NOMO-1 (cell line): Measurements from ENCODE around the gene ERICH3.
A peak's percentile ranks its signal among the peaks of the same experiment; 100 is the strongest.

Experiments
- DNase-seq, 2 experiments: peaks; one replicate each; lab custom pipeline; 2025; ENCODE audit not compliant: unreplicated experiment in 2 of 2; lab: John Stamatoyannopoulos, UW

Gene ERICH3

GRCh38 chr1:74593887-74594866 is 79.4 kb downstream of the ERICH3 start:
- no peak for DNase-seq

GRCh38 chr1:74592580-74593355 is 80.8 kb downstream of the ERICH3 start:
- DNase-seq = no peak

GRCh38 chr1:74591949-74592348 is 81.6 kb downstream of the ERICH3 start:
- DNase-seq = no peak

GRCh38 chr1:74590288-74590687 is 83.3 kb downstream of the ERICH3 start:
- no peak for DNase-seq

- no peak for DNase-seq
These were observed 85.7 kb downstream of the ERICH3 start for GRCh38 chr1:74587888-74588287.

GRCh38 chr1:74586253-74586897 is 87.2 kb downstream of the ERICH3 start:
- DNase-seq = peak in 1 of 2 experiments; percentile 17

GRCh38 chr1:74584185-74584584 is 89.4 kb downstream of the ERICH3 start:
- no peak for DNase-seq

- DNase-seq = no peak
These were observed 90.2 kb downstream of the ERICH3 start for GRCh38 chr1:74583397-74583796.

GRCh38 chr1:74579425-74579824 is 94.2 kb downstream of the ERICH3 start:
- no peak for DNase-seq

GRCh38 chr1:74578101-74578500 is 95.5 kb downstream of the ERICH3 start:
- DNase-seq = no peak

- DNase-seq = no peak
These were observed 101.7 kb downstream of the ERICH3 start for GRCh38 chr1:74571891-74572290.

- no peak for DNase-seq
These were observed 102.1 kb downstream of the ERICH3 start for GRCh38 chr1:74571493-74571800.

GRCh38 chr1:74570797-74571492 is 102.6 kb downstream of the ERICH3 start:
- DNase-seq = no peak

GRCh38 chr1:74549932-74550331 is 123.7 kb downstream of the ERICH3 start:
- no peak for DNase-seq

GRCh38 chr1:74548961-74549750 is 124.4 kb downstream of the ERICH3 start:
- DNase-seq = no peak

- no peak for DNase-seq
These were observed 127.8 kb downstream of the ERICH3 start for GRCh38 chr1:74545821-74546220.

GRCh38 chr1:74534241-74534640 is 139.4 kb downstream of the ERICH3 start:
- DNase-seq = no peak

- DNase-seq = no peak
These were observed 141.8 kb downstream of the ERICH3 start for GRCh38 chr1:74531796-74532195.

- no peak for DNase-seq
These were observed 142.7 kb downstream of the ERICH3 start for GRCh38 chr1:74530892-74531291.

- DNase-seq = no peak
These were observed 145.5 kb downstream of the ERICH3 start for GRCh38 chr1:74528123-74528522.
